Esophagus squamous epithelium (tissue), 5 donors: Measurements from ENCODE around the gene SHF. TPM values are rescaled to one million over a fixed set of nuclear protein-coding genes. Genes with fewer than 3 reads are reported as not detected.
A peak's percentile ranks its signal among the peaks of the same experiment; 100 is the strongest.
"Not testable (repeated sequence)": the region's sequence is repeated elsewhere in the genome, so short reads cannot be mapped to it uniquely, and the experiment has no call there.

Experiments
- DNase-seq: peaks from one replicate; lab custom pipeline; 2025; lab: John Stamatoyannopoulos, UW
- H3K27ac ChIP-seq, 4 donors: fragments of 200-600 bp; sonication (generic); one replicate each; pipeline ENCODE4 v1.5.1; 2016 to 2019; ENCODE audit warnings: mild to moderate bottlenecking in 1 of 4
- H3K27me3 ChIP-seq, 4 donors: fragments of 200-600 bp; sonication (generic); 1 replicate in 3 of 4; 2 replicates in 1 of 4; pipeline versions ENCODE4 v1.5.1 to v1.6.0; 2017 to 2021; ENCODE audit warnings: antibody characterized with exemption in 1 of 4
- H3K36me3 ChIP-seq, 3 donors: fragments of 200-600 bp; sonication (generic); one replicate each; pipeline ENCODE4 v1.5.1; 2016 to 2019
- H3K4me1 ChIP-seq, 3 donors: fragments of 200-600 bp; sonication (generic); one replicate each; pipeline ENCODE4 v1.5.1; 2017 to 2019
- H3K4me3 ChIP-seq, 4 donors: fragments of 200-600 bp; sonication (generic); 1 replicate in 3 of 4; 2 replicates in 1 of 4; pipeline ENCODE4 v1.5.1; 2016 to 2019; ENCODE audit warnings: mild to moderate bottlenecking in 2 of 4, moderate library complexity in 1 of 4
- H3K9me3 ChIP-seq, 3 donors: fragments of 200-600 bp; sonication (generic); one replicate each; pipeline ENCODE4 v1.5.1; 2016 to 2019
- POLR2A ChIP-seq, 4 donors: fragments of 450-650 bp; IDR thresholded peaks; one replicate each; pipeline ENCODE4 v1.6.1; 2017; ENCODE audit warnings: antibody characterized with exemption in 4 of 4, mild to moderate bottlenecking in 4 of 4, moderate library complexity in 3 of 4
- WGBS, 2 donors: methylation state at CpG; one replicate each; pipeline ENCODE4 v1.1.5; 2018; 5-methylcytosine and 5-hydroxymethylcytosine counted together
- intact Hi-C: fragments of 100-400 bp; cut with DNase I; formaldehyde crosslinking; loops from one replicate; pipeline ENCODE4 v1.15.0; 2022
- total RNA-seq, 4 donors: library from RNA; depleted of rRNA; stranded (reverse); fragments of >200 nt; gene quantifications; one replicate each; pipeline ENCODE4 v1.1.0, GENCODE V29; 2016
- TF ChIP-seq, protein P1 (sequence below), 6 experiments: fragments of 450-650 bp in 4 of 6; fragments of 200-600 bp in 2 of 6; sonication (generic) in 2 of 6; IDR thresholded peaks; one replicate each; pipeline ENCODE4 v1.5.1; 2016 to 2019; ENCODE audit warnings: antibody characterized with exemption in 6 of 6, mild to moderate bottlenecking in 4 of 6, moderate library complexity in 4 of 6
- donor health status: DM: yes; HTN: yes; CAD: no.

Gene SHF
- total RNA-seq, 4 donors from 2014 or later, result 1.9 to 12.0 (median 5.7) TPM

DNA sequence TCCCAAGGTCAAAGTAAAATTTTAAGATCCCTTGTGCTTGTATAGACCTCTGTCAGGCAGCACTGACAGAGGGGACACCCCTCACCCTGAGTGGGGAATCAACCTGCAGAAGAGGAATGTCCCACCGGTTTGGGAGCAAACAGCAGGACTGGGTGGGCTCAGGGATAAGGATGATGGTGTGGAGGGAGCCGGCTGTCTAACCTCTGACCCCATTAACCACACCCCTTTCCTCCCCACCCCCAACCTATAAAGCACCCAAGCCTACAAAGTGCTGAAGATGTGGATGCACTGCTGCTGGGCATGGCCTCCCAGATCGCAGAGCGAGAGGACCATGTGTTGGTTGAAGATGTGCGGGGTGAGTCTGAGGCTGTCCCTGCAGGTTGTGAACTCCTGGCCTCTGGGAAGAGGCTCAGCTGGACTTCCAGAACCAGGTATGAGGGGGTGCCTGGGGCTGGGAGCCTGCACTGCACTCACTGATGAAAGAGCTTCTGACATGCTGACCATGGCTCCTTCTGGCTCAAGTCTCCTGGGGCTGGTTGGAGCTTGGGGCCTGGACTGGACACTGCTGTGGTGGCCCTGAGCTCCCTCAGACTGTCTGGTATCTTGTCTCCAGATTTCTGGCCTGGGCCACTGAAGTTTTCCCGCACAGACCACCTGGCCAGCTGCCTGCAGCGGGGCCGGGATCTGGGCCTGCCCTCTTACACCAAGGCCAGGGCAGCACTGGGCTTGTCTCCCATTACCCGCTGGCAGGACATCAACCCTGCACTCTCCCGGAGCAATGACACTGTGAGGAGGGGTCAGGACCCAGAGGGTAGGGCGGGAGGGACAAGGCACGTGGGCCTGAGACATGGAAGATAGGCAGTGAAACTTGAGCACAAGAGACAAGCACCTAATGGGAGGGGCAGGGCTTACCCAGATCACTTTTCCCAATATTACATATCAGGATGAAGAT lies 48.7 kb downstream of the SHF start:
- WGBS, 2 donors, result 76 to 78% methylated on average over 3 to 5 of the region's 12 CpGs
- Histone ChIP-seq H3K9me3 (no peaks in the 10 kb centered on the region), H3K27ac (no peak overlapping the region), H3K27me3 (peaks cover 0 to 57% (median 0%) of the 10 kb centered on the region in 4 donors), H3K4me1 (peaks cover 0 to 14% (median 6%) of the 10 kb centered on the region in 3 donors), H3K36me3 (peaks cover 0 to 97% (median 10%) of the 10 kb centered on the region in 3 donors), H3K4me3 (no peak overlapping the region)
- no peak for TF ChIP-seq POLR2A (IDR thresholded peaks at IDR 0.05)
- TF ChIP-seq, protein P1, sequence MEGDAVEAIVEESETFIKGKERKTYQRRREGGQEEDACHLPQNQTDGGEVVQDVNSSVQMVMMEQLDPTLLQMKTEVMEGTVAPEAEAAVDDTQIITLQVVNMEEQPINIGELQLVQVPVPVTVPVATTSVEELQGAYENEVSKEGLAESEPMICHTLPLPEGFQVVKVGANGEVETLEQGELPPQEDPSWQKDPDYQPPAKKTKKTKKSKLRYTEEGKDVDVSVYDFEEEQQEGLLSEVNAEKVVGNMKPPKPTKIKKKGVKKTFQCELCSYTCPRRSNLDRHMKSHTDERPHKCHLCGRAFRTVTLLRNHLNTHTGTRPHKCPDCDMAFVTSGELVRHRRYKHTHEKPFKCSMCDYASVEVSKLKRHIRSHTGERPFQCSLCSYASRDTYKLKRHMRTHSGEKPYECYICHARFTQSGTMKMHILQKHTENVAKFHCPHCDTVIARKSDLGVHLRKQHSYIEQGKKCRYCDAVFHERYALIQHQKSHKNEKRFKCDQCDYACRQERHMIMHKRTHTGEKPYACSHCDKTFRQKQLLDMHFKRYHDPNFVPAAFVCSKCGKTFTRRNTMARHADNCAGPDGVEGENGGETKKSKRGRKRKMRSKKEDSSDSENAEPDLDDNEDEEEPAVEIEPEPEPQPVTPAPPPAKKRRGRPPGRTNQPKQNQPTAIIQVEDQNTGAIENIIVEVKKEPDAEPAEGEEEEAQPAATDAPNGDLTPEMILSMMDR (IDR thresholded peaks at IDR 0.05), result no peak
- intact Hi-C loops, result no loop called here
- DNase-seq, result no peak

DNA sequence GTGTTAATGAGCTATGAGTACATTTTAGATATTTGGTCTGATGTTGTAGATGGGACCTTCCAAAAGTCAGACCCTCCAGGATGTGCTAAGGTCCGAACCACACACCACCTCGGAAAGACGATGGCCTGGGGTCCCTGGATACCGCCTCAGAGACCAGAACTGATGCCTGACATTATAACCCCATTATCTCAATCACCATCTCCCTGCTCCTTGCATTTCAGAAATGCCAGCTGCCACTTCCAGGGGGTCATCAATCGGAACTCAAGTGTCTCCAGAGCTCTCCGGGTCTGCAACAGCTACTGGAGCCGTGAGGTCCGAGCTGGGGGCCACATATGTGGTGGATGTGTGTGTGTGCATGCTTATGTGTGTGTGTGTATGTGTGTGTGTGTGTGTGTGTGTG lies 50.1 kb downstream of the SHF start:
- Histone ChIP-seq H3K36me3 (peaks cover 0 to 97% (median 10%) of the 10 kb centered on the region in 3 donors), H3K9me3 (no peaks in the 10 kb centered on the region), H3K4me1 (peaks cover 2 to 28% (median 14%) of the 10 kb centered on the region in 3 donors), H3K4me3 (no peak overlapping the region), H3K27me3 (peaks cover 0 to 64% (median 0%) of the 10 kb centered on the region in 4 donors), H3K27ac (no peak overlapping the region)
- TF ChIP-seq, protein P1 (IDR thresholded peaks at IDR 0.05), result no peak
- no peak for TF ChIP-seq POLR2A (IDR thresholded peaks at IDR 0.05)
- no peak for DNase-seq
- WGBS, 2 donors, result 86% methylated on average over 7 to 8 of the region's 8 CpGs
- intact Hi-C loops, result no loop called here

DNA sequence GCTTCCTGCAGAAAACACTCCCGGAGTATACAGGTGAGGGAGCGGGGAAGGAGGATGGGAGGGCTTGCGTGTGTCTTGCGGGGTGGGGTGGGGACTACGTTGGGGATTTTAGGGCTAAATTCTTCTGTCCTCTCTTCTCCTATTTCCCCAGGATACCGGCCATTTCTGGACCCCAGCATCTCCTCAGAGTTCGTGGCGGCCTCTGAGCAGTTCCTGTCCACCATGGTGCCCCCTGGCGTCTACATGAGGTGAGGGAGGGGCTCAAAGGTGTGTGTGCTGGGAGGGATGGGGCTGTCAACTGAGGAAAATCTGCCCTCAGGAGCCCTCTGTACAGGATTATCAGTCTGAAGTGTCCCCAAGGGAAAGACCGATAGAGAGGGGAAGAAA lies 51.4 kb downstream of the SHF start:
- intact Hi-C loops, result no loop called here
- Histone ChIP-seq H3K4me3 (no peak overlapping the region), H3K4me1 (peaks cover 2 to 41% (median 18%) of the 10 kb centered on the region in 3 donors), H3K27ac (no peak overlapping the region), H3K36me3 (peaks cover 0 to 88% (median 10%) of the 10 kb centered on the region in 3 donors), H3K9me3 (no peaks in the 10 kb centered on the region), H3K27me3 (peaks cover 0 to 60% (median 0%) of the 10 kb centered on the region in 4 donors)
- TF ChIP-seq, protein P1 (IDR thresholded peaks at IDR 0.05), result no peak
- TF ChIP-seq POLR2A (IDR thresholded peaks at IDR 0.05), result no peak
- no peak for DNase-seq
- WGBS, 2 donors, result 23 to 51% methylated on average over 8 to 9 of the region's 10 CpGs

DNA sequence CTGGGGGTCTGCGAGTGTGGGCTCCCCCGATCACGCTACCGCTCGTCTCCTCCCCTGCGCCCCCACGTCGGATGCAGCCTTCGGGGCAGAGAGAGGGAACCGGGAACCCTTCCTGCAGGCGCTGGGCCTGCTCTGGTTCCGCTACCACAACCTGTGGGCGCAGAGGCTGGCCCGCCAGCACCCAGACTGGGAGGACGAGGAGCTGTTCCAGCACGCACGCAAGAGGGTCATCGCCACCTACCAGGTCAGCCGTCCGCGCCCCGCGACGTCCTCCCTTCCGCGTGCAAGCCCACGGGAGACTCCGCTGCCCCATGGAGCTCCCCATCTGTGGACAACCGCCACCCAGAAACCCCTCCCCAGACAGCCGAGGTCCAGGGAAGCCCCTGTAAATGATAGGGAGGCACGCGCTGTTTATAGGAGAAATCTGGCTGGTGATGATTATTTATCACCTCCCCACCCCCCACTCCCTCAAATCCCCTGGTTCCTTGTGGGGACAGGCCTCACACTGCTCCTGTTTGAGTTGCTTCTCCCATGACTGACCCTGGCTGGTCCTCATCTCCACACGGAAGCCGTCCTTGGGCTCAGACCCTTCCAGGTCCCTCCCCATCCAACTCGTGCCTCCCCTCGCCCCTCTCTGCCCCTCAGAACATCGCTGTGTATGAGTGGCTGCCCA lies 51.9 kb downstream of the SHF start:
- DNase-seq, intact Hi-C loops, H3K27ac ChIP-seq, H3K9me3 ChIP-seq, H3K4me3 ChIP-seq: not testable (repeated sequence)
- WGBS, 2 donors, result 31 to 55% methylated on average over 5 to 6 of the region's 37 CpGs
- peaks cover 0 to 57% (median 0%) of the 10 kb centered on the region in 4 donors for H3K27me3 ChIP-seq
- peaks cover 2 to 47% (median 18%) of the 10 kb centered on the region in 3 donors for H3K4me1 ChIP-seq
- peaks cover 0 to 83% (median 5%) of the 10 kb centered on the region in 3 donors for H3K36me3 ChIP-seq

DNA sequence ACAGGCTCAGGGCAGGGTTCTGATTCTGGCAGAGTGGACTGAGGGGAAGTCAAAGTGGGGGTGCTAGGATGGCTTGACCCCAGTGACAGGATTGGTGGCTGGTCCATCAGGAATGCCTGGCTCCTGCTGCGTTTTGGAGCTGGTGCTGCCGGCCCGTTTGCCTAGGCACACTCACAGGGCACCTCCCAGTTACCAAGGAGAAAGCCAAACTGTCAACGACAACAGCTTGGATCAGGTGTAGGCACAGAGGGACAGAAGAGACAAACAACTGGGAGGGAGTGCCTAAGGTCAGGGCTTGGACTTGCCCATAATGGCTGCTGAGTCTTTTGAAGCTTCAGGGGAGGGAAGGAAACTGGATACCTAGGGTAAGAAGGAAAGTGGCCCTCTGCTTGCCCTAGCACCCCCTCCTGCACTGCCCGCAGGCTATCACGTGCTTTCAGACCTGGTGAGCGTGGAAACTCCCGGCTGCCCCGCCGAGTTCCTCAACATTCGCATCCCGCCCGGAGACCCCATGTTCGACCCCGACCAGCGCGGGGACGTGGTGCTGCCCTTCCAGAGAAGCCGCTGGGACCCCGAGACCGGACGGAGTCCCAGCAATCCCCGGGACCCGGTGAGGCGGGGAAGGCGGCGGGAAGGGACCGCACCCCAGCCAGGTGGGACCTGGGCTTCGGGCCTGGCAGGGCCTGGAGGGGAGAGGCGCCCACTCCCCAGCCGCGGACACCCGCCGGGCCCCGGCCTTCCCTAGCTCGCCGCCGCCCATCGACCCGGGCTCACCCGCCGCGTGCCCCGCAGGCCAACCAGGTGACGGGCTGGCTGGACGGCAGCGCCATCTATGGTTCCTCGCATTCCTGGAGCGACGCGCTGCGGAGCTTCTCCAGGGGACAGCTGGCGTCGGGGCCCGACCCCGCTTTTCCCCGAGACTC lies 52.8 kb downstream of the SHF start:
- H3K27me3 ChIP-seq, result peaks cover 0 to 62% (median 0%) of the 10 kb centered on the region in 4 donors
- peak overlapping the region in 2 of 4 donors; percentile 11 to 48 for H3K27ac ChIP-seq
- intact Hi-C loops, result no loop called here
- DNase-seq, result no peak
- H3K4me1 ChIP-seq, result peaks cover 2 to 56% (median 18%) of the 10 kb centered on the region in 3 donors
- TF ChIP-seq POLR2A (IDR thresholded peaks at IDR 0.05), result no peak
- TF ChIP-seq, protein P1 (IDR thresholded peaks at IDR 0.05), result no peak
- no peaks in the 10 kb centered on the region for H3K9me3 ChIP-seq
- H3K4me3 ChIP-seq, result peak overlapping the region in 2 of 4 donors; percentile 16 to 49
- peaks cover 0 to 74% (median 5%) of the 10 kb centered on the region in 3 donors for H3K36me3 ChIP-seq
- WGBS, 2 donors, result 40 to 80% methylated on average over 2 to 9 of the region's 57 CpGs
